C4-2B (cell line): Measurements from ENCODE around the gene LAMA5.

Experiments
- ZFX ChIP-seq: fragments of 450-650 bp; IDR thresholded peaks from 2 replicates; pipeline ENCODE4 v1.6.1; 2017
- TF ChIP-seq, protein P1 (sequence below): fragments of 450-650 bp; conservative IDR thresholded peaks from 2 replicates; pipeline ENCODE4 v1.5.1; 2017; ENCODE audit warnings: mild to moderate bottlenecking

DNA sequence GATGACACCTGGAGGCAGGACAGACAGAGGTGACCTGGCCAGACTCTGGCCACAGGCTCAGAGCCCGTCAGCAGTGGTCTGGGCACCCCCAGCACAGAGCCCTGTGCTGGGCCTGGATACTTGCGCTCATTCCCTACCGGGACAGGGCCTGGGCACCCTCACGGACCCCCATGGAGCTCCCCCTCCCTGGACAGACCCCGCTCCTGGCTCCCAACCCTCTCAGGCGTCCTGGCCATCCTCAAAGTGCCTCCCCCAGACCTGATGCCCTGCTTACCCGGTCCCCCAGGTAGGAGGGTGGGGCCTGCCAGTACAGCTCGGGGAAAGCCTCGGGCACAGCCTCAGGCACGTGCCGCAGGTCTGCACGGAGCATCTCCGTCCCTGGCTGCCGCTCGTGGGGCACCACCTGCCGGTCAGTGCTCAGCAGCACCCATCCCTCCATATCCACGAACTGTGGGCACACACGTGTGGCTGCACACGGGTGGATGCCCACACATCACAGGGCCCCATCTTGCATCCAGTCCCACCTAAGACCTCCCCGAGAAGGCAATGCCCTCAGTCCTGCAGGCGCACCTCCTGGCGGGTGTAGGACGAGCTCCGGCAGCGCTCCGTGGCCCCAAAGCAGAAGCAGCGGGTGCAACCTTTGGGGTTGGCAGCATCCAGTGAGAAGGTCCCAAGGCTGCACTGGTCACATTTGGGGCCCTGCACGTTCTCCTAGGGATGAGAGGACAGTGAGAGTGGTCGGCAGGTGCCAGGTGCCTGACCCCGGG is 40.0 kb downstream of the LAMA5 start:
- TF ChIP-seq, protein P1, sequence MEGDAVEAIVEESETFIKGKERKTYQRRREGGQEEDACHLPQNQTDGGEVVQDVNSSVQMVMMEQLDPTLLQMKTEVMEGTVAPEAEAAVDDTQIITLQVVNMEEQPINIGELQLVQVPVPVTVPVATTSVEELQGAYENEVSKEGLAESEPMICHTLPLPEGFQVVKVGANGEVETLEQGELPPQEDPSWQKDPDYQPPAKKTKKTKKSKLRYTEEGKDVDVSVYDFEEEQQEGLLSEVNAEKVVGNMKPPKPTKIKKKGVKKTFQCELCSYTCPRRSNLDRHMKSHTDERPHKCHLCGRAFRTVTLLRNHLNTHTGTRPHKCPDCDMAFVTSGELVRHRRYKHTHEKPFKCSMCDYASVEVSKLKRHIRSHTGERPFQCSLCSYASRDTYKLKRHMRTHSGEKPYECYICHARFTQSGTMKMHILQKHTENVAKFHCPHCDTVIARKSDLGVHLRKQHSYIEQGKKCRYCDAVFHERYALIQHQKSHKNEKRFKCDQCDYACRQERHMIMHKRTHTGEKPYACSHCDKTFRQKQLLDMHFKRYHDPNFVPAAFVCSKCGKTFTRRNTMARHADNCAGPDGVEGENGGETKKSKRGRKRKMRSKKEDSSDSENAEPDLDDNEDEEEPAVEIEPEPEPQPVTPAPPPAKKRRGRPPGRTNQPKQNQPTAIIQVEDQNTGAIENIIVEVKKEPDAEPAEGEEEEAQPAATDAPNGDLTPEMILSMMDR, result no peak
- TF ChIP-seq ZFX, result no peak
